ENCODE results near the gene RPL9. TPM values are rescaled to one million over a fixed set of nuclear protein-coding genes. Genes with fewer than 3 reads are reported as not detected.

RPL9 gene
- total RNA-seq, 1 donor from 2014 or later, result 6,069 TPM

- Histone ChIP-seq H3K36me3 (ENCODE audit: control insufficient read depth, insufficient read depth, low read length) (no peaks in the 10 kb centered on the region), H3K4me3 (ENCODE audit: low read depth, low read length) (no peak within 1 kb of the TSS), H3K27me3 (ENCODE audit: control insufficient read depth, insufficient read depth, low read length) (no peaks in the 10 kb centered on the region)
- TF ChIP-seq CTCF (IDR thresholded peaks at IDR 0.05; ENCODE audit: insufficient read depth, low read length, severe bottlenecking), result no peak
- FAIRE-seq (no peak), DNase-seq (ENCODE audit: low read depth) (no peak)
These were observed 51.7 kb downstream of the RPL9 start, which contains the start of gene KLB for GRCh38 chr4:39406763-39407583. TSS of gene KLB (plus strand) at chr4:39406930. CDS start at chr4:39406950, 20 bp downstream.

Other genes with a start within 250 kb of the RPL9 start
- 48.2 and 112 TPM in 2 replicates for gene RFC1, start 92.6 kb downstream of the RPL9 start, total RNA-seq
- gene KLB, start 52.0 kb downstream of the RPL9 start, total RNA-seq, result under 0.01 TPM in 2 replicates
- 11.5 and 14.0 TPM in 2 replicates for gene LIAS, start 134 bp upstream of the RPL9 start, total RNA-seq
- gene UGDH, start 68.5 kb upstream of the RPL9 start, total RNA-seq, result 43.1 and 65.0 TPM in 2 replicates
- 21.1 and 26.1 TPM in 2 replicates for gene SMIM14, start 179.9 kb upstream of the RPL9 start, total RNA-seq
- 19.0 and 27.3 TPM in 2 replicates for gene UBE2K, start 239.2 kb upstream of the RPL9 start, total RNA-seq